ENCODE data around the gene VTI1A.

The VTI1A gene

GRCh38 chr10:112546474-112546873 lies 99.5 kb downstream of the VTI1A start:
- DNase-seq (ENCODE audit: low read depth in 2 of 2) = no peak

GRCh38 chr10:112548535-112549276 lies 101.7 kb downstream of the VTI1A start:
- DNase-seq (ENCODE audit: low read depth in 2 of 2) = no peak

- DNase-seq (ENCODE audit: low read depth in 2 of 2) = no peak
These were observed 105.6 kb downstream of the VTI1A start for GRCh38 chr10:112552593-112553110.

GRCh38 chr10:112553315-112553714 lies 106.3 kb downstream of the VTI1A start:
- DNase-seq (ENCODE audit: low read depth in 2 of 2) = no peak

- no peak for DNase-seq (ENCODE audit: low read depth in 2 of 2)
These were observed 107.2 kb downstream of the VTI1A start for GRCh38 chr10:112554263-112554662.

- DNase-seq (ENCODE audit: low read depth in 2 of 2) = no peak
These were observed 110.2 kb downstream of the VTI1A start for GRCh38 chr10:112557197-112557596.

- DNase-seq (ENCODE audit: low read depth in 2 of 2) = no peak
These were observed 111.6 kb downstream of the VTI1A start for GRCh38 chr10:112558476-112559142.

- DNase-seq (ENCODE audit: low read depth in 2 of 2) = no peak
These were observed 112.3 kb downstream of the VTI1A start for GRCh38 chr10:112559349-112559748.

- DNase-seq (ENCODE audit: low read depth in 2 of 2) = no peak
These were observed 115.1 kb downstream of the VTI1A start for GRCh38 chr10:112562122-112562521.

- DNase-seq (ENCODE audit: low read depth in 2 of 2) = no peak
These were observed 116.0 kb downstream of the VTI1A start for GRCh38 chr10:112562809-112563663.

GRCh38 chr10:112564337-112564736 lies 117.3 kb downstream of the VTI1A start:
- no peak for DNase-seq (ENCODE audit: low read depth in 2 of 2)

- no peak for DNase-seq (ENCODE audit: low read depth in 2 of 2)
These were observed 118.5 kb downstream of the VTI1A start for GRCh38 chr10:112565434-112566053.

- DNase-seq (ENCODE audit: low read depth in 2 of 2) = no peak
These were observed 123.6 kb downstream of the VTI1A start for GRCh38 chr10:112570585-112570984.

GRCh38 chr10:112579578-112579977 lies 132.6 kb downstream of the VTI1A start:
- DNase-seq (ENCODE audit: low read depth in 2 of 2) = no peak

- DNase-seq (ENCODE audit: low read depth in 2 of 2) = no peak
These were observed 133.3 kb downstream of the VTI1A start for GRCh38 chr10:112580267-112580666.

GRCh38 chr10:112581921-112582320 lies 134.9 kb downstream of the VTI1A start:
- DNase-seq (ENCODE audit: low read depth in 2 of 2) = no peak

- no peak for DNase-seq (ENCODE audit: low read depth in 2 of 2)
These were observed 136.4 kb downstream of the VTI1A start for GRCh38 chr10:112583236-112583939.

- DNase-seq (ENCODE audit: low read depth in 2 of 2) = no peak
These were observed 137.3 kb downstream of the VTI1A start for GRCh38 chr10:112584276-112584675.

- no peak for DNase-seq (ENCODE audit: low read depth in 2 of 2)
These were observed 138.1 kb downstream of the VTI1A start for GRCh38 chr10:112585126-112585525.

GRCh38 chr10:112585960-112586359 lies 138.9 kb downstream of the VTI1A start:
- DNase-seq (ENCODE audit: low read depth in 2 of 2) = no peak

GRCh38 chr10:112587729-112588128 lies 140.7 kb downstream of the VTI1A start:
- no peak for DNase-seq (ENCODE audit: low read depth in 2 of 2)

All from stimulated activated CD4-positive, alpha-beta T cell treated with anti-CD3 and anti-CD28 coated beads, Interleukin-12 subunit alpha, Interleukin-12 subunit beta, amount 100 ng/mL, for 24 hours (primary cell).